Measurements from ENCODE around the gene EGLN1.
A peak's percentile ranks its signal among the peaks of the same experiment; 100 is the strongest.
"Not testable (repeated sequence)": the region's sequence is repeated elsewhere in the genome, so short reads cannot be mapped to it uniquely, and the experiment has no call there.

EGLN1 gene

GRCh38 chr1:231421971-231422797, at the start of gene EGLN1:
TSS of gene EGLN1 (minus strand) at chr1:231422287. CDS start at chr1:231421888, 399 bp downstream.
- Mint-ChIP-seq H3K27me3 (no peaks in the 10 kb centered on the region), H3K36me3 (ENCODE audit: low read depth) (peaks cover 30% of the 10 kb centered on the region), H3K4me1 (ENCODE audit: low read depth) (peaks cover 39% of the 10 kb centered on the region), H3K9me3 (no peaks in the 10 kb centered on the region), H3K4me3 (peak within 1 kb of the TSS; percentile 81), H3K27ac (peak within 1 kb of the TSS; percentile 93)
- peak; percentile 90 for DNase-seq

GRCh38 chr1:231471500-231471899, 49.4 kb upstream of the EGLN1 start:
- not testable (repeated sequence) for H3K9me3 Mint-ChIP-seq; H3K4me3 Mint-ChIP-seq; DNase-seq; H3K36me3 Mint-ChIP-seq (ENCODE audit: low read depth); H3K4me1 Mint-ChIP-seq (ENCODE audit: low read depth); H3K27ac Mint-ChIP-seq
- H3K27me3 Mint-ChIP-seq, result peaks cover 42% of the 10 kb centered on the region

- H3K27me3 Mint-ChIP-seq, result peaks cover 47% of the 10 kb centered on the region
- not testable (repeated sequence) for H3K4me3 Mint-ChIP-seq; H3K36me3 Mint-ChIP-seq (ENCODE audit: low read depth); H3K9me3 Mint-ChIP-seq; H3K4me1 Mint-ChIP-seq (ENCODE audit: low read depth); DNase-seq; H3K27ac Mint-ChIP-seq
Observed at GRCh38 chr1:231471027-231471426, 48.9 kb upstream of the EGLN1 start.

GRCh38 chr1:231467986-231468385, 45.9 kb upstream of the EGLN1 start:
- no peak for DNase-seq
- Mint-ChIP-seq H3K27ac (no peak overlapping the region), H3K9me3 (peaks cover 15% of the 10 kb centered on the region), H3K27me3 (peaks cover 54% of the 10 kb centered on the region), H3K36me3 (ENCODE audit: low read depth) (no peaks in the 10 kb centered on the region), H3K4me3 (no peak overlapping the region), H3K4me1 (ENCODE audit: low read depth) (peaks cover 18% of the 10 kb centered on the region)

- H3K9me3 Mint-ChIP-seq, result peaks cover 15% of the 10 kb centered on the region
- no peak overlapping the region for H3K4me3 Mint-ChIP-seq
- no peak overlapping the region for H3K27ac Mint-ChIP-seq
- peaks cover 69% of the 10 kb centered on the region for H3K27me3 Mint-ChIP-seq
- peaks cover 27% of the 10 kb centered on the region for H3K4me1 Mint-ChIP-seq (ENCODE audit: low read depth)
- H3K36me3 Mint-ChIP-seq (ENCODE audit: low read depth), result no peaks in the 10 kb centered on the region
- DNase-seq, result no peak
Observed at GRCh38 chr1:231465051-231465450, 43.0 kb upstream of the EGLN1 start.

- no peak for DNase-seq
- Mint-ChIP-seq H3K27ac (no peak overlapping the region), H3K4me1 (ENCODE audit: low read depth) (peaks cover 32% of the 10 kb centered on the region), H3K9me3 (peaks cover 15% of the 10 kb centered on the region), H3K27me3 (peaks cover 74% of the 10 kb centered on the region), H3K36me3 (ENCODE audit: low read depth) (no peaks in the 10 kb centered on the region), H3K4me3 (no peak overlapping the region)
Observed at GRCh38 chr1:231463541-231463940, 41.5 kb upstream of the EGLN1 start.

GRCh38 chr1:231460614-231461013, 38.5 kb upstream of the EGLN1 start:
- Mint-ChIP-seq H3K4me3 (no peak overlapping the region), H3K9me3 (peaks cover 17% of the 10 kb centered on the region), H3K4me1 (ENCODE audit: low read depth) (peaks cover 30% of the 10 kb centered on the region), H3K36me3 (ENCODE audit: low read depth) (no peaks in the 10 kb centered on the region), H3K27ac (peak overlapping the region; percentile 60), H3K27me3 (peaks cover 76% of the 10 kb centered on the region)
- DNase-seq, result peak; percentile 40

- H3K4me3 Mint-ChIP-seq; H3K36me3 Mint-ChIP-seq (ENCODE audit: low read depth); H3K27ac Mint-ChIP-seq; DNase-seq: not testable (repeated sequence)
- Mint-ChIP-seq H3K9me3 (peaks cover 12% of the 10 kb centered on the region), H3K4me1 (ENCODE audit: low read depth) (peaks cover 20% of the 10 kb centered on the region), H3K27me3 (peaks cover 78% of the 10 kb centered on the region)
Observed at GRCh38 chr1:231459438-231459837, 37.4 kb upstream of the EGLN1 start.

GRCh38 chr1:231457956-231458355, 35.9 kb upstream of the EGLN1 start:
- Mint-ChIP-seq H3K4me1 (ENCODE audit: low read depth) (peaks cover 15% of the 10 kb centered on the region), H3K27me3 (peaks cover 69% of the 10 kb centered on the region)
- H3K27ac Mint-ChIP-seq, result not testable (repeated sequence)

GRCh38 chr1:231454133-231454532, 32.0 kb upstream of the EGLN1 start:
- not testable (repeated sequence) for DNase-seq; H3K27ac Mint-ChIP-seq; H3K9me3 Mint-ChIP-seq; H3K4me1 Mint-ChIP-seq (ENCODE audit: low read depth); H3K4me3 Mint-ChIP-seq; H3K36me3 Mint-ChIP-seq (ENCODE audit: low read depth)
- H3K27me3 Mint-ChIP-seq, result peaks cover 77% of the 10 kb centered on the region

More at GRCh38 chr1:231457956-231458355, 35.9 kb upstream of the EGLN1 start:
- H3K4me3 Mint-ChIP-seq; H3K9me3 Mint-ChIP-seq; H3K36me3 Mint-ChIP-seq (ENCODE audit: low read depth); DNase-seq: not testable (repeated sequence)

- no peak overlapping the region for H3K4me3 Mint-ChIP-seq
- no peak overlapping the region for H3K27ac Mint-ChIP-seq
- peaks cover 7% of the 10 kb centered on the region for H3K9me3 Mint-ChIP-seq
- H3K4me1 Mint-ChIP-seq (ENCODE audit: low read depth), result no peaks in the 10 kb centered on the region
- H3K36me3 Mint-ChIP-seq (ENCODE audit: low read depth), result no peaks in the 10 kb centered on the region
- DNase-seq, result no peak
- peaks cover 78% of the 10 kb centered on the region for H3K27me3 Mint-ChIP-seq
Observed at GRCh38 chr1:231446138-231446537, 24.1 kb upstream of the EGLN1 start.

GRCh38 chr1:231444059-231444458, 22.0 kb upstream of the EGLN1 start:
- Mint-ChIP-seq H3K27me3 (peaks cover 67% of the 10 kb centered on the region), H3K36me3 (ENCODE audit: low read depth) (no peaks in the 10 kb centered on the region), H3K4me3 (no peak overlapping the region), H3K9me3 (peaks cover 7% of the 10 kb centered on the region), H3K27ac (no peak overlapping the region), H3K4me1 (ENCODE audit: low read depth) (no peaks in the 10 kb centered on the region)
- DNase-seq, result no peak

GRCh38 chr1:231443363-231443762, 21.3 kb upstream of the EGLN1 start:
- Mint-ChIP-seq H3K36me3 (ENCODE audit: low read depth) (no peaks in the 10 kb centered on the region), H3K27ac (no peak overlapping the region), H3K9me3 (peaks cover 7% of the 10 kb centered on the region), H3K4me3 (no peak overlapping the region), H3K4me1 (ENCODE audit: low read depth) (no peaks in the 10 kb centered on the region), H3K27me3 (peaks cover 63% of the 10 kb centered on the region)
- no peak for DNase-seq

- DNase-seq, result no peak
- H3K4me1 Mint-ChIP-seq (ENCODE audit: low read depth), result no peaks in the 10 kb centered on the region
- H3K27ac Mint-ChIP-seq, result no peak overlapping the region
- no peak overlapping the region for H3K4me3 Mint-ChIP-seq
- H3K36me3 Mint-ChIP-seq (ENCODE audit: low read depth), result no peaks in the 10 kb centered on the region
- peaks cover 7% of the 10 kb centered on the region for H3K9me3 Mint-ChIP-seq
- peaks cover 64% of the 10 kb centered on the region for H3K27me3 Mint-ChIP-seq
Observed at GRCh38 chr1:231442735-231443134, 20.6 kb upstream of the EGLN1 start.

- Mint-ChIP-seq H3K9me3 (no peaks in the 10 kb centered on the region), H3K4me3 (no peak overlapping the region), H3K27me3 (peaks cover 40% of the 10 kb centered on the region), H3K27ac (no peak overlapping the region), H3K36me3 (ENCODE audit: low read depth) (no peaks in the 10 kb centered on the region), H3K4me1 (ENCODE audit: low read depth) (no peaks in the 10 kb centered on the region)
- DNase-seq, result no peak
Observed at GRCh38 chr1:231432996-231433395, 10.9 kb upstream of the EGLN1 start.

All from activated T-cell treated with anti-CD3 and anti-CD28 coated beads, Interleukin-2, amount 50 U/mL, for 24 hours (primary cell).